ENCODE results near the gene BTBD16.

Gene BTBD16

DNA sequence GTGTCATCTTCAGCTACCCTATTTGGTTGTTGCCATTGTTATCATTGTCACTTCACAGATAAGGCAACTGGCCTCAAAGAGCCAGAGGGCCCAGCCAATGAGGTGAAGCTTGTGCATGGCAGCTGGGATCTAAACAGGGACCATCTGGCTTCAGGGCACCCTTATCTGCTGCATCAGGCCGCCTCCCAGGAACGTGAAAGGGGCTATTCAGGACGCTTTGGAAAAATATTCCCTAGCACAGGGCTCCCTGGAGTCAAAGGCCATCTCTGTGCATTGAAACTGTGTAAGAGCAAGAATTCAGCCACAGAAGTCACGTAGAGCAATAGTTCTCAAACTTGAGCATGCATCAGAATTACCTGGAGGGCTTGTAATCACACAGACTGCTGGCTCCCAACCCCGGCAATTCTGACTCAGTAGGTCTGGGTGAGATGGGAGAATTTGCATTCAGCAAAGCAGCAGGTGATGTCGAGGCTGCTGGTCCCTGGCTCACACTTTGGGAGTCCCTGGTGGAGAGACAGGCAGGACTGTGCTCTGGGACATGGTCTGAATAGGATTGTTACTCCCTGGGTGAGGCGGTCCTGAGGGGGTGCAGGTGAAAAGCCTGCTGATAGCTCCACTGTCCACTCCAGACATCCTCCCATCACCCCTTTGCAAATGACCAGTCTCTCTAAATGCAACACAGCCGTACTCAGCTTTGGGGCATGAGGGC, 81.9 kb downstream of the BTBD16 start:
- H3K27ac ChIP-seq = no peak overlapping the region
- no peak overlapping the region for H3K4me2 ChIP-seq
- peaks cover 0 to 8% (median 0%) of the 10 kb centered on the region in 11 experiments; a peak in 6 of 22 replicates for H3K9me3 ChIP-seq (replicated peaks in 1 of 11)
- H3K27me3 ChIP-seq = 0 out of 22 replicates have a peak, but pooled peaks cover 0 to 3% (median 0%) of the 10 kb centered on the region in 11 experiments
- no peaks in the 10 kb centered on the region for H3K36me3 ChIP-seq
- H3K9ac ChIP-seq = no peak overlapping the region
- TF ChIP-seq Cebpa-rat (IDR thresholded peaks at IDR 0.05) = no peak
- no peak overlapping the region for H3K4me3 ChIP-seq
- H4K20me1 ChIP-seq = no peaks in the 10 kb centered on the region; a peak in 1 of 22 replicates
- H3K4me1 ChIP-seq = peaks cover 9 to 23% (median 20%) of the 10 kb centered on the region in 10 experiments

DNA sequence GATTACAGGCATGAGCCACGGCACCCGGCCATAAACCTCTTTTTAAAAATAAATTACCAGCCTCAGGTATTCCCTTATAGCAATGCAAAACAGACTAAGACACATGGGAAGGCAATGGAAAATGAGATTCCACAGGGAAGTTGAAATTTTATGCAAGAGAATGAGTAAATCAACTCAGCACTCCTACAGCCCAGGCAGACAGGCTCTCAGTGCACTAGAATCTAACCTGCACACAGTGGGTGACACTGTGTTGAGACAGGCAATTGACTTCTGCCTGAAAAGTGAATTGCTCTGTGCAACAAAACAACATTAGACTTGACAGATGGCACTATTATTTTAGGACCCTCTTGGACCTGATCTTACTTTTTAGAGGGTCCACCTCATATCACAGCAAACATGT, 83.3 kb downstream of the BTBD16 start:
- H3K4me3 ChIP-seq = no peak overlapping the region
- H3K36me3 ChIP-seq = no peaks in the 10 kb centered on the region
- H3K27ac ChIP-seq = no peak overlapping the region
- no peaks in the 10 kb centered on the region for H4K20me1 ChIP-seq
- no peak for TF ChIP-seq Cebpa-rat (IDR thresholded peaks at IDR 0.05)
- 0 out of 22 replicates have a peak, but pooled peaks cover 0 to 3% (median 0%) of the 10 kb centered on the region in 11 experiments for H3K27me3 ChIP-seq
- H3K9me3 ChIP-seq (replicated peaks in 1 of 11) = peaks cover 0 to 21% (median 10%) of the 10 kb centered on the region in 11 experiments; a peak in 10 of 22 replicates
- no peak overlapping the region for H3K4me2 ChIP-seq
- peaks cover 0 to 9% (median 6%) of the 10 kb centered on the region in 10 experiments; a peak in 13 of 20 replicates for H3K4me1 ChIP-seq
- H3K9ac ChIP-seq = no peak overlapping the region

DNA sequence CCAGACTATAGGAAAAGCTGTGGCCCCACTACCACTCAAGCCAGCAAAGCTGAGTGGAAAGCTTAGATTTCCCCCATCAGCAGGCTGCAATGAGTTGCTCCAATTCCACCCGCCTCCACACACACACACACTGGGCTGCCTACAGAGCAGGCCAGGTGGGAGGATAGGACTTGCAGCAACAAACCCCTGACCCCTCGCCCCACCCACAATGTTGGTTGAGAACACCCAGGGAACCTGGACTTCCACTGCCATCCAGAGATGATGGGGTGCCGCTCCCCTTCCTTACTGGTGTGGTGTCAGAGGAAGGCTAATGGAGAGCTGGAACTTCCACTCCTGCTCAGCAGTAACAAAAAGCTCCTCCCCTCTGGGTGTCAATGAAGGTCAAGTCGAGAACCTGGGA, 86.6 kb downstream of the BTBD16 start:
- Histone ChIP-seq H3K9me3 (replicated peaks in 1 of 11) (peaks cover 0 to 27% (median 11%) of the 10 kb centered on the region in 11 experiments; a peak in 10 of 22 replicates), H3K36me3 (no peaks in the 10 kb centered on the region), H3K4me1 (0 out of 20 replicates have a peak, but pooled peaks cover 0 to 4% (median 0%) of the 10 kb centered on the region in 10 experiments), H3K4me3 (no peak overlapping the region), H4K20me1 (no peaks in the 10 kb centered on the region), H3K9ac (no peak overlapping the region), H3K27ac (no peak overlapping the region), H3K4me2 (no peak overlapping the region), H3K27me3 (no peaks in the 10 kb centered on the region)
- no peak for TF ChIP-seq Cebpa-rat (IDR thresholded peaks at IDR 0.05)

DNA sequence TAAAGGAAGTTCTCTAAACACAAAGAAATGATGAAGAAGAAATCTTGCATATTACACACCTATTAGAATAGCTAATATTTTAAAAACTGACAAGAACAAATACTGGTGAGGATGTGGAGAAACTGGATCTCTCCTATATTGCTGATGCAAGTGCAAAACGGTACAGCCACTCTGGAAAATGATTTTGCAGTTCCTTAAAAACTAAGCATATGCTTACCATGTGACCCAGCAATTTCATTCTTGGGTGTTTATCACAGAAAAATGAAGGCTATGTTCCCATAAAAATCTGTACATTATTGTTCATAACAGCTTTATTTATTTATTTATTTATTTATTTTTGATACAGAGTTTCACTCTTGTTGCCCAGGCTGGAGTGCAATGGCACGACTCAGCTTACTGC, 88.5 kb downstream of the BTBD16 start:
- H3K9me3 ChIP-seq (replicated peaks in 1 of 11) = peaks cover 0 to 27% (median 11%) of the 10 kb centered on the region in 11 experiments; a peak in 10 of 22 replicates
- 0 out of 20 replicates have a peak, but pooled peaks cover 0 to 4% (median 0%) of the 10 kb centered on the region in 10 experiments for H3K4me1 ChIP-seq
- peak overlapping the region in 1 of 11 experiments; percentile 26; a peak in 1 of 22 replicates for H3K4me2 ChIP-seq
- TF ChIP-seq Cebpa-rat (IDR thresholded peaks at IDR 0.05) = no peak
- no peak overlapping the region for H3K27ac ChIP-seq
- H3K27me3 ChIP-seq = no peaks in the 10 kb centered on the region
- no peak overlapping the region for H3K9ac ChIP-seq
- no peak overlapping the region for H3K4me3 ChIP-seq
- no peaks in the 10 kb centered on the region for H3K36me3 ChIP-seq
- H4K20me1 ChIP-seq = no peaks in the 10 kb centered on the region

DNA sequence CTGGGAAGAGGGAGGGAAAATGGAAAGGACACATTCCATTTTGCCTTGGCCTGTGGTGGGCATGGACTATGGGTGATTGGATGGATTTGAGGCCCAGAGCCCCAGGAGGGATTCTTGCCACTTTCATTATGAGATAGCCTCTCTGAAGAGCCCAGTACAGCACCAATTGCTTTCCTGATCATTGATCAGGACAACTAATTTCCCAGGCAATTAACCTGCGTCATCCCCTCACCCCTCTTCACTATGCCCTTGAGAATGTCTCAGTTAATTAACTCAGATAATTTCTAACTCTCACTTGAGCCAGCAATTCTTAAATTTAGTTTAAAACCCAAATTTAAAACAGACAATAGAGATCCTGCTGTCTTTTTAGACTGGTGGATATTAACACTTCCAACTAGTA, 90.0 kb downstream of the BTBD16 start:
- Histone ChIP-seq H3K4me2 (no peak overlapping the region), H4K20me1 (no peaks in the 10 kb centered on the region), H3K27me3 (no peaks in the 10 kb centered on the region), H3K4me1 (0 out of 20 replicates have a peak, but pooled peaks cover 0 to 4% (median 0%) of the 10 kb centered on the region in 10 experiments), H3K27ac (no peak overlapping the region), H3K9ac (no peak overlapping the region), H3K4me3 (no peak overlapping the region), H3K36me3 (no peaks in the 10 kb centered on the region), H3K9me3 (replicated peaks in 1 of 11) (peaks cover 0 to 27% (median 11%) of the 10 kb centered on the region in 11 experiments; a peak in 10 of 22 replicates)
- TF ChIP-seq Cebpa-rat (IDR thresholded peaks at IDR 0.05) = no peak

DNA sequence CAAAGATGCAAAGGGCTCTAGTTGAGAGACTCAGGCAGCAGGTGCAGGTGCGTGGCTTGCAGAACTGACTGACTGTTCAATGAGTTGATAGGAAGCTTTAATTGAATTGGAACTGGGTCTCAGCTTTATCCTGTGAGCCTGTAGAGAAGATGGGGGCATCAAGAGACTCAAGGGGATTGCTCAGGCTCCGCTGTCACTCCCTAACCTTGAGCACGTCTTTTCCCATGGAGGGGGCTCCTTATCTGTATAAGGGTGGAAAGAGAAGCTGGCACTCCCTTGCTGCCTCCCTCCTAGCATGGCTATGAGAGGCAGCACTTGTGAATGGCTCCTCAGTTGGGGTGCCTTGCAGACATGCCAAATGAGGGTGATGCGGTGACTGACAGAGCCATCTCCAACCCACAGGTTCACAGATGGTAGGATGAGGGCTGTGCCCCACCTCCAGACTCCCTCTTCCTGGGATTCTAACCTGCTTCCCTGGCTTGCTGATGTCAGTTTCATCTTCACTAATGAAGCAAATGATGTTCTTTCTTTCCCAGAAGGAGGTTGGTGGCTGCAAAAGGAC, 91.0 kb downstream of the BTBD16 start:
- no peaks in the 10 kb centered on the region for H4K20me1 ChIP-seq
- H3K27ac ChIP-seq = no peak overlapping the region
- H3K9me3 ChIP-seq (replicated peaks in 1 of 11) = peaks cover 4 to 31% (median 16%) of the 10 kb centered on the region in 11 experiments; a peak in 19 of 22 replicates
- no peak overlapping the region for H3K9ac ChIP-seq
- H3K4me2 ChIP-seq = no peak overlapping the region
- H3K4me3 ChIP-seq = no peak overlapping the region
- no peaks in the 10 kb centered on the region for H3K27me3 ChIP-seq
- H3K36me3 ChIP-seq = no peaks in the 10 kb centered on the region
- H3K4me1 ChIP-seq = 0 out of 20 replicates have a peak, but pooled peaks cover 0 to 4% (median 0%) of the 10 kb centered on the region in 10 experiments
- no peak for TF ChIP-seq Cebpa-rat (IDR thresholded peaks at IDR 0.05)

DNA sequence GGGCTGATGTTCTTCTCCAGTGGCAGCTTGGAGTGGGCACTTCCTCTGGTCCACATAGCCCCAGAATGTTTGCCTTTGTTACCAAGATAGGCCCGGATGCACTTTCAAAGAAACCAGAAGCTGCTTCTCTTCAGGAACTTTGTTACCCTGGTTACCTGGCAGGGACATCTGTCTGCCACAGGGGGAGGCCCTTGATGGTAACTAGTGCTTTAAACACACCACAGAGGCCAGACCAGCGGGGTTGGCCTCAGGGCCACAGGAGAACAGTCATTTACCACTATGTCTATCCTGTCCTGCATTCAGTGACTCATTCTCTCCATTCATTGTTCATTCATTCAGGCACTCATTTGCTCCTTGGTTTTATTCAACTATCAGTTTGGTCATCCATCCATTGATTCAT, 91.5 kb downstream of the BTBD16 start:
- TF ChIP-seq Cebpa-rat (IDR thresholded peaks at IDR 0.05) = no peak
- H3K36me3 ChIP-seq = no peaks in the 10 kb centered on the region
- H3K27ac ChIP-seq = no peak overlapping the region
- no peak overlapping the region for H3K4me2 ChIP-seq
- H3K27me3 ChIP-seq = no peaks in the 10 kb centered on the region
- H3K4me1 ChIP-seq = 0 out of 20 replicates have a peak, but pooled peaks cover 0 to 4% (median 0%) of the 10 kb centered on the region in 10 experiments
- H4K20me1 ChIP-seq = no peaks in the 10 kb centered on the region
- H3K9ac ChIP-seq = no peak overlapping the region
- no peak overlapping the region for H3K4me3 ChIP-seq
- H3K9me3 ChIP-seq (replicated peaks in 1 of 11) = peaks cover 9 to 35% (median 21%) of the 10 kb centered on the region in 11 experiments; a peak in 20 of 22 replicates

DNA sequence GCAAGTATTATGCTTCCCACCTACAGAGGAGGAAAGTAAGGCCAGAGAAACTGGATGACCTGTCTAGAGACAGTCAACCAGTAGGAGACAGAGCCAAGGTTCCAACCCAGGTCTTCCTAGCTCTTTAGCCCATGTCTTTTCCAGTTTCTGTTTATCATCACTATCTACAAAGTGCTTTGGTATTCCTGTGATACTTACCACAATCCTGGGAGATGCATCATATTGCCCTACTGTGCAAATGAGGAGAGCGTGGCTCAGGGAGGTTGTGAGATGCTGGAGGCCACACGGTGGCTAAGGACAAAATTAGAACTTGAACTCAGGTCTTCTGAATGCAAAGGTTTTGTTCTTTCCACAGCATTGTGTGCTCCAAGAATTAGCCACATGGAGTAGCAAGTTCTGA, 92.2 kb downstream of the BTBD16 start:
- Histone ChIP-seq H3K9me3 (replicated peaks in 1 of 11) (peaks cover 10 to 29% (median 19%) of the 10 kb centered on the region in 11 experiments; a peak in 20 of 22 replicates), H3K9ac (no peak overlapping the region), H4K20me1 (no peaks in the 10 kb centered on the region), H3K4me1 (0 out of 20 replicates have a peak, but pooled peaks cover 0 to 4% (median 0%) of the 10 kb centered on the region in 10 experiments), H3K4me2 (no peak overlapping the region), H3K27me3 (no peaks in the 10 kb centered on the region), H3K36me3 (no peaks in the 10 kb centered on the region), H3K27ac (no peak overlapping the region), H3K4me3 (no peak overlapping the region)
- TF ChIP-seq Cebpa-rat (IDR thresholded peaks at IDR 0.05) = no peak

DNA sequence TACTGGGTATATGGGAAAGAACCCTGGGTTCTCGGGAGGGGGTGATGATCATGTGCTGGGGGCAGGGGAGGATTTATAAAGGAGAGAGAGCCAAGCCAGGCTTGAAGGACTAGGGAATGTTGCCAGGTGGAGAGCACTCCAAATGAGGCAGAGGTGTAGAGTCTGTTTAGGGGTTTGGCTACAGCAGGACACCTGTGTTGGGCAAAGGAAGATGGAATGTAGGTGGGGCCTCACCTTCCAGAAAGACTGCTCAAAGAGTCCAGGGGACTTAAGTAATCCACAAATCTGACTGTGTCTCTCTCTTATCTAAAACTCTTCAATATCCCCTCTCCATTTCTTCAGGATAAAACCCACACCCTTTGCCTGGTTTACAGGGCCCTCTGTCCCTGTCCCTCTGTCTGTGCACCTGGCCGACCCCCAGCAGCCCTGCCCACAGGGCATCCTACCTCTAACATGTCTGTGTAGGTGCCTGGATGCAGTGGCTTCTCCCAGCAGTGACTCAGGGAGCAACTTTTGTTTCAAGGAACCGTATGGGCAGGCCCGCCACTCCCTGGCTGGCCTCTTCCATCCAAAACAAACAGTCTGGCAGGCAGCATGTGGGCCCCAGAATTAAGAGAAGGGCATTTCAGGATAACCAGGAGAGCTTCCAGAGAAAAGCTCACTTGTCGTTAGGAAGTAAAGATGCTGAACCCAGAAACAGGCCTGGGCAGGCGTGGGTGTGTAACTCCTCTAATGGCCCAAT, 92.8 kb downstream of the BTBD16 start:
- Histone ChIP-seq H3K4me2 (no peak overlapping the region), H3K4me1 (0 out of 20 replicates have a peak, but pooled peaks cover 0 to 4% (median 0%) of the 10 kb centered on the region in 10 experiments), H3K4me3 (no peak overlapping the region), H3K27me3 (no peaks in the 10 kb centered on the region), H3K36me3 (no peaks in the 10 kb centered on the region), H3K9me3 (replicated peaks in 1 of 11) (peaks cover 10 to 23% (median 15%) of the 10 kb centered on the region in 11 experiments; a peak in 20 of 22 replicates), H4K20me1 (no peaks in the 10 kb centered on the region), H3K27ac (no peak overlapping the region), H3K9ac (no peak overlapping the region)
- TF ChIP-seq Cebpa-rat (IDR thresholded peaks at IDR 0.05) = no peak
